ENCODE measurements around the gene IGSF22. TPM values are rescaled to one million over a fixed set of nuclear protein-coding genes. Genes with fewer than 3 reads are reported as not detected.

Gene IGSF22
- under 1 TPM; 0.11 to 0.30 (median 0.27) TPM for polyA plus RNA-seq

DNA sequence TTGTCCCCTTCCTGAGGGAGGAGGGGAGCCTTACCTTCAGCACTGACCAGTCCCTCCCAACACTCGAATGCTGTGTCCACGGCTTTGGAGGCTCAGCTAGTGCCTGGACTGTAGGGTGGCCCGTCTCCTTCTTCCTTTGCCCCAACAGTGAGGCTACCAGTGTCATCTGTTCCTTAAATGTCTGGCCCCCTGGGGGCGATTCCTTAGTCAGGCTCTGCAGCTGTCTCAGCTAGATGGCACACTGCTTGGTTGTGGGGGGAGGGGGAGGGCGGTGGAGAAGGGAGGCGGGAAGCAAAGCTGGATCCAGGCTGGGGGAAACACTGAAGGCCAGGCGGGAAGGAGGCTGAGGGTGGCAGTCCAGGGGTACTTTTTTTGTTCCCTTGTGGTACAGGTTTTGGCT, at the start of gene IGSF22:
Gene IGSF22 (minus strand): TSS at position 149 of the 400 bp plus-strand sequence. CDS start 1,952 bp downstream, outside the sequence.
- H3K27ac ChIP-seq (ENCODE audit: low read depth, low read length), result no peak within 1 kb of the TSS
- 61 to 74% (median 71%) methylated on average over 7 of the region's 7 CpGs for WGBS, 3 donors

GRCh38 chr11:18774801-18775200, 48.8 kb upstream of the IGSF22 start:
- no peak overlapping the region for H3K27ac ChIP-seq (ENCODE audit: low read depth, low read length)
- 70 to 79% (median 77%) methylated on average over 7 of the region's 7 CpGs for WGBS, 3 donors

GRCh38 chr11:18773681-18774080, 47.7 kb upstream of the IGSF22 start:
- 63 to 83% (median 81%) methylated on average over 3 of the region's 3 CpGs for WGBS, 3 donors
- H3K27ac ChIP-seq (ENCODE audit: low read depth, low read length), result no peak overlapping the region

DNA sequence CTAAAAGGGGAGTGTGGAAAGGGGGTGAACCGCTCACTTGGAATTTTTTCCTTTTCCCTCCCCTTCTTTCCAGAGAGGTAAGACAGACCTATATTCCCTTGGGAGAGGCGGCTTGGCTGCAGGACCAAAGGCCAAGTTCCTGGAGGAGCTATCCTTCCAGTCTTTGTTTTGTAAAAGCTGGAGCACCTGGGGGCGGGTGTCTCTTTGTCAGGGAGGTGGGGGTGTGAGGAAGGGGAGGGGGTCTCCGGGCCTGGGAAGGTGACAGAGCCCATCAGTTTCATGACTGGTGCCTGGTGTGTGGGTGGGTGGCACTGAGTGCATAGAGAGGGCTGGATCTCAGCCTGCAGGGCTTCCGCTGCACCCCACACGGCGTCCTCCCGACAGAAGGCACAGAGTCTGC, 47.1 kb upstream of the IGSF22 start:
- 71 to 76% (median 74%) methylated on average over 8 of the region's 8 CpGs for WGBS, 3 donors
- no peak overlapping the region for H3K27ac ChIP-seq (ENCODE audit: low read depth, low read length)

GRCh38 chr11:18772211-18772610, 46.2 kb upstream of the IGSF22 start:
- 68 to 76% (median 71%) methylated on average over 5 of the region's 5 CpGs for WGBS, 3 donors
- no peak overlapping the region for H3K27ac ChIP-seq (ENCODE audit: low read depth, low read length)

DNA sequence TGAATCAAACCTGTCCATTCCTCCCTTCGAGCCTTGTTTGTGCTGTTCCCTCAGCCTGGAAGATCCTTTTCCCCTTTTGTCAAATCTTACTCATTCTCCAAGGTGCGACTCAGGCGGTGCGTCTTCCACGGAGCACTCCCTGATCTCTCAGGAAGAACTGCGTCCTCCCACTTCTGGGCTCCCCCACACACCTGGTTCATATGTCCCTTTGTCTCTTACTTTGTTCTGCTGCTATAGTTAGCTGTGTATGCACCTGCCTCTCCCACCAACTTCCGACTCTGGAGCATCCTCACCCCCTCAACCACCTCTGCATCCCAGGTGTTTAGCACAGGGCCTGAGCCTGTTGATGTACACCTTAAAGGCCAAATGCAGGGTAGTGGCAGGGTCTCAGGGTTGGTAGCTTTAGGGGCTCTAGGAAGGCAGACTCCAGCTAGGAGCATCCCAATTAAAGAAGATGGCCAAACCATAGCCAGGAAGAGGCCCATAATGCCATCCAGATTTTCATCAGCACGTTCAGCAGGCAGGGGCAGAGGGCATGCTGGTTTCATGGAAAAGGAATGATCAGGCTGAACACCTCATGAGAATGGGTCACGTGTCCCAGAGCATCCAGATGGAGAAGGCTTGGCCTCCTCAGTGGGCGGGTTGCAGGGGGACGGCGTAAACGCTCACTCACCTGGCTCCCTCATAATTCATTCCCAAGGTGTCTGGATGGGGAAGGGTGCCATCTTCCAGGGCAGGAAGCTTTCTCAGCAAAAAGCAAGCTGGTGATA, 45.5 kb upstream of the IGSF22 start:
- no peak overlapping the region for H3K27ac ChIP-seq (ENCODE audit: low read depth, low read length)
- WGBS, 3 donors, result 73 to 89% (median 87%) methylated on average over 13 of the region's 13 CpGs

DNA sequence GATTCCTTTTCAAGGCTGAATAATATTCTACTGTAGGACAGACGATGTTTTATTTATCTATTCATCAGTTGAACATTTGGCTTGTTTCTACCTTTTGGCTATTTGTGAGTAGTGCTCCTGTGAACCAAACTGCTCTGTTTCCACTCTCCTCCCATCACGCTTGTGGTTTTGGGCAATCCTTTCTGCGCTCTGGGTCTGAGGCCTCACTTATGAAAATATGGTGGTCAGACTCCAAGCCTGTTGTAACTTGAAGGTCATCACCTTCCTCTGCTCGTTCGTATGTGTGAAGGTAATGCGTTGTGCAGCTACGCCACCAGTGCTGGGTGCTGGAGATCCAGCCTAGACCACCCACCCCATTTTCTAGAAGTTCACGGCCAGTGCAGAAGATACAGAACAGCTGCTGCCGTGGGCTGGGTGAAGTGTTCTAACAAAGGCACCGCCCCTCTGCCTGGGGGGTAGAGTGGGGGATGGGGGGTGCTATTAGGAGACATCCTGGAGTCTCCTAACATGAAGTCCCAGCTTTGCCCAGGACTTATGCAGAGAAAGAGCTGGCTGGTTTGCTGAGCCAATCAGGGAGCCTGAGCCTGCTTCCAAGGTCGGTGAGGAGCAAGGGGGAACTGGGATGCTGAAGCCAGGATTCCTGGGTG, 44.6 kb upstream of the IGSF22 start:
- 71 to 74% (median 71%) methylated on average over 11 of the region's 11 CpGs for WGBS, 3 donors
- H3K27ac ChIP-seq (ENCODE audit: low read depth, low read length), result no peak overlapping the region

GRCh38 chr11:18769802-18770456, 43.9 kb upstream of the IGSF22 start:
- 37 to 43% (median 42%) methylated on average over 7 to 8 of the region's 8 CpGs for WGBS, 3 donors
- no peak overlapping the region for H3K27ac ChIP-seq (ENCODE audit: low read depth, low read length)

- no peak overlapping the region for H3K27ac ChIP-seq (ENCODE audit: low read depth, low read length)
- 72 to 83% (median 74%) methylated on average over 5 of the region's 5 CpGs for WGBS, 3 donors
Measured at GRCh38 chr11:18768978-18769377, 43.0 kb upstream of the IGSF22 start.

DNA sequence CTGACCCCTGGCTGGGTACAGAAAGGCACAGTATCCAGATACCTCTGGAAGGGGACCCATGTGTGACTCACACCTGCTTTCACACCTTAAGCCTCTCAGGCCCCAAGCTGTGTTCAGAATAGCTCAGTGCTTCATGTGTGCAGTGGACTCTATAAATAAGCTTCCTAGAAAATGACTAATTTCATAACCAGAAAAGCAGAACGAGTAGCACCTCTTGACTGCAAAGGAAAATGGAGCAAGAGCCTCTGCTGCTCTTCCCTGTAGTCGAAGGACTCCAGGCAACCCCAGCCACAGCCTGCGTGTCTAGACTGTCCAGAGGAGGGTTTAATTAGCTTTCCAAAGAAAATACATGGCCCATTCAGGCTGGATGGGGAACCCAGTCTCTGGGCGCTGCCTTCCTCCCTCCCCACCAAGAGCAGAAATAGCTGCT, 42.5 kb upstream of the IGSF22 start:
- 55 to 64% (median 61%) methylated on average over 4 of the region's 4 CpGs for WGBS, 3 donors
- no peak overlapping the region for H3K27ac ChIP-seq (ENCODE audit: low read depth, low read length)

- no peak overlapping the region for H3K27ac ChIP-seq (ENCODE audit: low read depth, low read length)
Measured at GRCh38 chr11:18766015-18766414, 40.0 kb upstream of the IGSF22 start.

GRCh38 chr11:18765554-18765953, 39.6 kb upstream of the IGSF22 start:
- no peak overlapping the region for H3K27ac ChIP-seq (ENCODE audit: low read depth, low read length)
- 44 to 61% (median 57%) methylated on average over 6 of the region's 6 CpGs for WGBS, 3 donors

More at GRCh38 chr11:18766015-18766414, 40.0 kb upstream of the IGSF22 start:
- 84 to 94% (median 92%) methylated on average over 2 of the region's 2 CpGs for WGBS, 3 donors

- H3K27ac ChIP-seq (ENCODE audit: low read depth, low read length), result no peak overlapping the region
- WGBS, 3 donors, result 78 to 87% (median 82%) methylated on average over 11 of the region's 11 CpGs
Measured at GRCh38 chr11:18761741-18762140, 35.8 kb upstream of the IGSF22 start.

DNA sequence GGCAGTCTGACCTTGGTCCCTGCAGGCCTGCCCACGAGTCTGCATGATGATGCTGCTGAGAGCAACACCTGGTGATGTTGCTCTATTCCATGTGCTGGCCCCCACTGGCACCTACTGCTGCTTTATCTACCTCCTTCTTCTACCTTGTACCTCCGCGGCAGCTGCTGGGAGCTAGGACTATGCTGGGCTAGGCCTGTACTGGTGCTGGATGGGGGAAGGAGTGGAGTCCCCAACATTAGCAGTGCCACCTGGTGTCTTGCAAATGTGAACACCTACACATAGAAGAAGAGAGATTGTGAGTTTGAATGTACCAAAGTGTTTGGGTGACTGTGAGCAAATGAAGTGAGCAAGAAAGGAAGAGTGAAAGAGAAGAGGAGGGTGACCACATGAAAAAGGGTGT, 35.2 kb upstream of the IGSF22 start:
- no peak overlapping the region for H3K27ac ChIP-seq (ENCODE audit: low read depth, low read length)
- WGBS, 3 donors, result 80 to 90% (median 84%) methylated on average over 3 of the region's 3 CpGs

DNA sequence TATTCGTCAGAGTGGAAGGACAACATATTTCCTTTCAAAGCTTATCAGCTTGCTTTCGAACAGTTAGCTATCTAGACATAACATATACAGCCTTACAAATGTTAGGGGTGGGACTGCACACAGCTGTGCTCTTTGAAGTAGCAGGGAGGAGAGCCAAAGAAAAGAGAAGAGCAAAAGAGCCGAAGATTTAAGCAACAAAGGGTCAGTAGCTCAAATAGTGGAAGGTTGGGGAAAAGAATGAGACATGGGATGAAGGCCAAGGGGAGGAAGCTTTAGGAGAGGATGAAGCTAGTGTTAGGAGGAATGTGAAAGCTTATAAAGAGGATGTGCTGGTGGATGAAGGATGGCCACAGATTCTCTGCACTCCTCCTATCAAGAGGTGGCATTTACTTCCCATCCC, 31.8 kb upstream of the IGSF22 start:
- WGBS, 3 donors, result 23 to 47% (median 43%) methylated on average over 3 of the region's 3 CpGs
- H3K27ac ChIP-seq (ENCODE audit: low read depth, low read length), result no peak overlapping the region

- 83 to 91% (median 88%) methylated on average over 2 of the region's 2 CpGs for WGBS, 3 donors
- H3K27ac ChIP-seq (ENCODE audit: low read depth, low read length), result no peak overlapping the region
Measured at GRCh38 chr11:18756889-18757288, 30.9 kb upstream of the IGSF22 start.

DNA sequence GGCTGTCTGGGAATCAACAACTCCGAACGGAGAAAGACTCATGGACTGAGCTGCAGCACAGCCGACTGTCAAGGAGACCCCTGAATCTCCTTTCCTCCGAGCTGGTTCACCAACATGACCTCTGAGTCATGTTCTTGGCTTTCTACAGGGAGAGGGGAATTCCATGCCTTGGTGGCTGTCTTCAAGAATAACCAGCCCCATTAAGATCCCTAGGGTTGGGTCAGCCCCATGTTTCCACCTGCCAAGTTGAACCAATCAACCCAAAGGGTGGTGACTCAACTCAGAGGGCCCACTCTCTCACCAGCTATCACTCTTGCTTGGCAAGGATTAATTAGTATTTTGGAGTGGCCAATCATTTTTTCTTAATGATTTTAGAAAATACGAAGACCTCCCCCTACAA, 28.3 kb upstream of the IGSF22 start:
- 47 to 76% (median 49%) methylated on average over 5 of the region's 5 CpGs for WGBS, 3 donors

DNA sequence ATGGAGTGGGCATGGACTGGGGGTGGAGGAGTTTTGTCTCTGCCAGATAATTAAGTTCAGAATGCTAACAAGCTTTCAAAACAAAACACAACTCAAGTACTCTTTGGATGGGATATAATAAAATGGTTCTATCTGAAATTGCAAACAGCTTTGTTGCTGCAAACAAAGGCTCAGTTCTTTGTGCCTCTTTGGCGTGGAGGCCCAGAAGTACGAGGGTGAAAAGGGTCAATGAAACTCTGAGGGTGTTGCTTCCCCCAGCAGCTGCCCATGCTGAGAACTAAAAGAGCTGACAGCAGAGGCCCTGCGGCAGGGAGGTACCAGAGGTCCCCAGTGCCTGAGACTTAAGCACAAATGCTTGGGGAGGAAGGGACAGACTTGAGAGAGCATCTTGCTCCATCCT, 26.5 kb upstream of the IGSF22 start:
- H3K27ac ChIP-seq (ENCODE audit: low read depth, low read length), result no peak overlapping the region
- WGBS, 3 donors, result 50 to 66% (median 55%) methylated on average over 3 of the region's 3 CpGs

More for the DNA sequence above, 28.3 kb upstream of the IGSF22 start:
- H3K27ac ChIP-seq (ENCODE audit: low read depth, low read length), result no peak overlapping the region

DNA sequence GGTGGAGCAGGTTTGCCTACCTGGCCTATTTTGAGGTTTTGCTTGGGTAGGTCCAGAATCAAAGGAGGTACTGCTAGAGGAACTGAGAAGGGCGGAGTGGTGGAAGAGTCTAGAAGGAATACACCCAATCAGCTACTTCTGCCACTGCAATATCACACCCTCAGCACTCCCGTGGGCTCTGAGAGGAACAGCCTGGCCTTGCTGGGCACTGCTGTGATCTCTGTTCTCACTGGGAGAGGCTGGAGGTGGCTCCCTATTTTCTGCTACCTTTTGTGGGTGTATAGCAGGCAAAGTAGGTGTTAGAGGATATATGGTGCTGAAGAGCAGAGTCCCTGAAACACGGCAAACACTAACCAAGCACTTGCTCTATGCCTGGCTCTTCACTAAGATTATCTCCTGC, 25.0 kb upstream of the IGSF22 start:
- WGBS, 3 donors, result 69 to 77% (median 70%) methylated on average over 3 of the region's 3 CpGs
- H3K27ac ChIP-seq (ENCODE audit: low read depth, low read length), result no peak overlapping the region

Measured in adipose tissue (tissue), 3 donors.